PC-9 (cell line): ENCODE data around the gene LCP1. TPM values are rescaled to one million over a fixed set of nuclear protein-coding genes. Genes with fewer than 3 reads are reported as not detected.

Source experiments
- BruUV-seq: library from RNA; stranded (reverse); fragments of 400-500 nt; replicated peaks from 2 replicates; lab custom pipeline; 2021; lab: Mats Ljungman, UMichigan
- CTCF ChIA-PET: fragments of 300-600 bp; sonication (Branson Sonifier 250); formaldehyde crosslinking; loops from one replicate; lab custom pipeline; 2022; ENCODE audit warnings: antibody characterized with exemption; lab: Charles Lee
- POLR2A ChIA-PET: fragments of 300-600 bp; sonication (Branson Sonifier 250); formaldehyde crosslinking; loops from one replicate; lab custom pipeline; 2022; ENCODE audit warnings: antibody characterized with exemption; ENCODE audit not compliant: unreplicated experiment; lab: Charles Lee
- DNase-seq, 2 experiments: peaks; one replicate each; pipeline versions ENCODE4 v3.0.0 to v3.0.0-alpha.2; 2015 to 2022; ENCODE audit warnings: mixed read lengths in 1 of 2
- H2AFZ ChIP-seq: fragments of 200-600 bp; sonication (generic); 2 replicates; pipeline ENCODE4 v1.8.1; 2017; ENCODE audit warnings: antibody characterized with exemption
- H3F3A ChIP-seq: fragments of 200-600 bp; sonication (generic); 2 replicates; pipeline ENCODE4 v1.8.1; 2017; ENCODE audit warnings: antibody characterized with exemption, mild to moderate bottlenecking, low read depth; ENCODE audit not compliant: insufficient read depth
- H3K27ac ChIP-seq: fragments of 200-600 bp; sonication (generic); 2 replicates; pipeline ENCODE4 v1.6.1; 2016; ENCODE audit warnings: mixed run types
- H3K27me3 ChIP-seq: fragments of 200-600 bp; sonication (generic); 2 replicates; pipeline ENCODE4 v1.6.1; 2016; ENCODE audit warnings: low read depth, mixed run types; ENCODE audit not compliant: insufficient read depth
- H3K36me3 ChIP-seq: fragments of 200-600 bp; sonication (generic); 2 replicates; pipeline ENCODE4 v1.6.1; 2016; ENCODE audit warnings: low read depth, mixed run types
- H3K4me1 ChIP-seq: fragments of 200-600 bp; sonication (generic); replicated peaks from 2 replicates; pipeline ENCODE4 v1.6.1; 2016; ENCODE audit warnings: mixed run types; ENCODE audit not compliant: insufficient read depth
- H3K4me2 ChIP-seq: fragments of 200-600 bp; sonication (generic); 2 replicates; pipeline ENCODE4 v1.6.1; 2017; ENCODE audit warnings: mixed run types
- H3K4me3 ChIP-seq: fragments of 200-600 bp; sonication (generic); 2 replicates; pipeline ENCODE4 v1.6.1; 2016; ENCODE audit warnings: mixed run types
- H3K79me2 ChIP-seq: fragments of 200-600 bp; sonication (generic); 2 replicates; pipeline ENCODE4 v1.6.1; 2017; ENCODE audit warnings: low read depth, mixed run types
- H3K9me2 ChIP-seq: fragments of 200-600 bp; sonication (generic); 2 replicates; pipeline ENCODE4 v1.8.1; 2017; ENCODE audit warnings: mild to moderate bottlenecking; ENCODE audit not compliant: insufficient read depth
- H3K9me3 ChIP-seq: fragments of 200-600 bp; sonication (generic); 2 replicates; pipeline ENCODE4 v1.8.1; 2016; ENCODE audit warnings: low read depth; ENCODE audit not compliant: insufficient read depth
- H4K20me1 ChIP-seq: fragments of 200-600 bp; sonication (generic); 2 replicates; pipeline ENCODE4 v1.8.1; 2017; ENCODE audit not compliant: insufficient read depth
- EZH2 ChIP-seq: fragments of 200-600 bp; sonication (generic); IDR thresholded peaks from 2 replicates; pipeline ENCODE4 v1.8.0; 2017; ENCODE audit warnings: antibody characterized with exemption, low read depth
- intact Hi-C: fragments of 100-400 bp; cut with micrococcal nuclease; formaldehyde crosslinking; loops from one replicate; pipeline ENCODE4 v1.10.0; 2022; ENCODE audit not compliant: unreplicated experiment
- total RNA-seq: library from RNA; stranded (reverse); gene quantifications from 2 replicates; pipeline ENCODE4 v1.2.3, GENCODE V29; 2021
- TF ChIP-seq, protein P1 (sequence below): fragments of 200-600 bp; sonication (generic); conservative IDR thresholded peaks from 2 replicates; pipeline ENCODE4 v1.6.1; 2017; ENCODE audit warnings: mixed run types, antibody characterized with exemption, mild to moderate bottlenecking, moderate library complexity

LCP1 gene
- total RNA-seq, 1 experiment from 2014 or later = 197 TPM

DNA sequence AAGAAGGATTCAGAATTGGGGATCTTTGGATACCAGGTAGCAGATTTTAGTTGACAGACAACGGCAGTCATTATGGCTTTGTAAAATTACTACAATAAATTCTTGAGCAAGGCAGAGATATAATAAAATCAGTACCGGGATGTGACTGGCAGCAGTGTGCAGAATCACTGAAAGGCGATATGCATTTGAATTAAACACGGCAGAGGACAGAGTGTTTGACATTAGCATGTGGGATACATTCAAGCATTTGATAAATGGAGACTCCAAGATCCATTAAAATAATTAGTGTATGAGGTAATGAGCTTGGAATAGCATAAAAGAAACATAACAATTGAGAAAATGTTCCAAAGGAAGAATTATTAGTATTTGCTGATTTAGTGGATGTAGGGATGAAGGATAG lies 36.8 kb downstream of the LCP1 start:
- Histone ChIP-seq H3K9me3 (no peaks in the 10 kb centered on the region), H3K4me2 (no peak overlapping the region), H2AFZ (no peak overlapping the region), H3K9me2 (no peaks in the 10 kb centered on the region), H3K4me1 (no peaks in the 10 kb centered on the region), H3K27me3 (no peaks in the 10 kb centered on the region), H3K36me3 (peaks cover 49% of the 10 kb centered on the region), H4K20me1 (no peaks in the 10 kb centered on the region), H3K79me2 (no peaks in the 10 kb centered on the region), H3K4me3 (no peak overlapping the region), H3K27ac (no peak overlapping the region), H3F3A (peaks cover 3% of the 10 kb centered on the region)
- intact Hi-C loops = no loop called here
- no peak for DNase-seq
- ChIA-PET CTCF (no interaction called here), POLR2A (no interaction called here)
- TF ChIP-seq EZH2 = no peak
- TF ChIP-seq, protein P1, sequence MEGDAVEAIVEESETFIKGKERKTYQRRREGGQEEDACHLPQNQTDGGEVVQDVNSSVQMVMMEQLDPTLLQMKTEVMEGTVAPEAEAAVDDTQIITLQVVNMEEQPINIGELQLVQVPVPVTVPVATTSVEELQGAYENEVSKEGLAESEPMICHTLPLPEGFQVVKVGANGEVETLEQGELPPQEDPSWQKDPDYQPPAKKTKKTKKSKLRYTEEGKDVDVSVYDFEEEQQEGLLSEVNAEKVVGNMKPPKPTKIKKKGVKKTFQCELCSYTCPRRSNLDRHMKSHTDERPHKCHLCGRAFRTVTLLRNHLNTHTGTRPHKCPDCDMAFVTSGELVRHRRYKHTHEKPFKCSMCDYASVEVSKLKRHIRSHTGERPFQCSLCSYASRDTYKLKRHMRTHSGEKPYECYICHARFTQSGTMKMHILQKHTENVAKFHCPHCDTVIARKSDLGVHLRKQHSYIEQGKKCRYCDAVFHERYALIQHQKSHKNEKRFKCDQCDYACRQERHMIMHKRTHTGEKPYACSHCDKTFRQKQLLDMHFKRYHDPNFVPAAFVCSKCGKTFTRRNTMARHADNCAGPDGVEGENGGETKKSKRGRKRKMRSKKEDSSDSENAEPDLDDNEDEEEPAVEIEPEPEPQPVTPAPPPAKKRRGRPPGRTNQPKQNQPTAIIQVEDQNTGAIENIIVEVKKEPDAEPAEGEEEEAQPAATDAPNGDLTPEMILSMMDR = no peak
- no TSS peak for BruUV-seq

DNA sequence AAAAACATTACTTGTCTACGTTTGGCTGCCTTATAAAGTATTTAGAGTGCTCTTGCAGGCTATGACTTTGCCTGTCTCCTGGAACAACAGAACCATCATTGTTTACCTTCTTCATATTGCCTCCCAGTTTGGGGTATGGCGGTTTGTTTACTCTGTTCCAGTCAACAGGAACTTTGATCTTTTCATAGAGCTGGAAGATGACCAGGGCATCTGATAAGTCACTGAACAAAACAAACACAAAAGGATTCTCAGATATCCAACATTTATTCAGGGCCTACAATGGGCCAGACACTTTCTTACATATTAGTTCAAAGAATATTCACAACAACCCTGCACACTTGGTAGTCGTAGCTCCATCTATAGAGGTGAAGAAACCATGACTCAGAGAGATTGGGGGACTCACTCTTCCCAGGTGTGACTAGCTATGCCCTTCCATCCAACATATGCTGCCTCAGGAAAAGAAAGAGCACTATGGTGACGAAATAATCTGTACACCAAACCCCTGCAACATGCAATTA lies 38.7 kb downstream of the LCP1 start:
- H4K20me1 ChIP-seq = no peaks in the 10 kb centered on the region
- peaks cover 50% of the 10 kb centered on the region for H3K36me3 ChIP-seq
- no peaks in the 10 kb centered on the region for H3K4me1 ChIP-seq
- no peak overlapping the region for H2AFZ ChIP-seq
- no peak for TF ChIP-seq EZH2
- TF ChIP-seq, protein P1 = no peak
- intact Hi-C loops = no loop called here
- H3K27me3 ChIP-seq = no peaks in the 10 kb centered on the region
- H3K9me3 ChIP-seq = no peaks in the 10 kb centered on the region
- H3F3A ChIP-seq = peaks cover 4% of the 10 kb centered on the region
- no peak overlapping the region for H3K4me3 ChIP-seq
- no peak overlapping the region for H3K4me2 ChIP-seq
- H3K79me2 ChIP-seq = no peaks in the 10 kb centered on the region
- H3K9me2 ChIP-seq = no peaks in the 10 kb centered on the region
- ChIA-PET POLR2A (no interaction called here), CTCF (no interaction called here)
- no peak overlapping the region for H3K27ac ChIP-seq
- no TSS peak for BruUV-seq
- no peak for DNase-seq

DNA sequence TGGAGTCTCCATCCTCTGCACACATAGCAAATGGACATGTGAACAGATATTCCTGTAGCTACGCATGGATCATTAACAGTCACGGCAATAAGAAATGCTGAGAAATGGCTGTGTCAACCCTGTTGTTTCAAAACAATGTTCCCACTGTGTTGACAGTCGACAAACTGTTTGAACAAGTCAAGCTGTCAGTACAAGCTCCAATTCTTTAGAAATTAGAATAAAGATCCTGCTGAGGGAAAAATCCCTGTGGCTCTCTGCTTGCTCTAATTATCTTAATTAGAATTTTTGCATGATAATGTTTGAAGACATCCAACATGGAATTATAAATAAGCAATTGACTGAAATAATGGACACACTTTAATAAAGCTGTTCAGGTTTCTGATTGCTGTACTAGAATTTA lies 39.2 kb downstream of the LCP1 start:
- no TSS peak for BruUV-seq
- CTCF ChIA-PET = no interaction called here
- Histone ChIP-seq H2AFZ (no peak overlapping the region), H3F3A (peaks cover 9% of the 10 kb centered on the region), H3K27ac (no peak overlapping the region), H3K4me1 (no peaks in the 10 kb centered on the region), H3K79me2 (no peaks in the 10 kb centered on the region), H3K4me2 (no peak overlapping the region), H3K9me2 (no peaks in the 10 kb centered on the region), H3K36me3 (peaks cover 45% of the 10 kb centered on the region), H3K27me3 (no peaks in the 10 kb centered on the region), H3K4me3 (no peak overlapping the region), H4K20me1 (no peaks in the 10 kb centered on the region), H3K9me3 (no peaks in the 10 kb centered on the region)
- no peak for DNase-seq
- intact Hi-C loops = no loop called here
- TF ChIP-seq, protein P1 = no peak
- no peak for TF ChIP-seq EZH2
- POLR2A ChIA-PET = interaction anchor here (0.6 kb wide), 1 partner anchor 34 kb away, joined by 3 read pairs; no protein-coding TSS in a partner anchor
